Keratinocyte (primary cell): ENCODE results near the gene FTCD.
"Not testable (repeated sequence)": the region's sequence is repeated elsewhere in the genome, so short reads cannot be mapped to it uniquely, and the experiment has no call there.

ENCODE experiments used
- CTCF ChIP-seq, 3 experiments: IDR thresholded peaks in 1 of 3; conservative IDR thresholded peaks in 1 of 3; optimal IDR thresholded peaks in 1 of 3; 2 replicates in 2 of 3; 3 replicates in 1 of 3; pipeline versions ENCODE3 to v1.5.1; 2011; ENCODE audit warnings: low read length in 3 of 3, mild to moderate bottlenecking in 3 of 3, moderate library complexity in 2 of 3, control low read depth in 1 of 3, inconsistent platforms in 1 of 3; ENCODE audit not compliant: insufficient read depth in 2 of 3; ENCODE audit errors: extremely low read depth in 1 of 3
- EZH2 ChIP-seq: IDR thresholded peaks from one replicate; pipeline ENCODE4 v1.6.1; 2012; ENCODE audit warnings: inconsistent platforms, mild to moderate bottlenecking, low read length, moderate library complexity

GRCh38 chr21:46107376-46107775, 48.0 kb downstream of the FTCD start:
- not testable (repeated sequence) for TF ChIP-seq CTCF (optimal IDR thresholded peaks at IDR 0.05 in 1 of 3, IDR thresholded peaks at IDR 0.05 in 1 of 3, conservative IDR thresholded peaks at IDR 0.05 in 1 of 3; ENCODE audit: extremely low read depth in 1 of 3, insufficient read depth in 2 of 3, low read length in 3 of 3); EZH2
